Keratinocyte (primary cell): Measurements from ENCODE around the gene IGFN1. TPM values are rescaled to one million over a fixed set of nuclear protein-coding genes. Genes with fewer than 3 reads are reported as not detected.
"Not testable (repeated sequence)": the region's sequence is repeated elsewhere in the genome, so short reads cannot be mapped to it uniquely, and the experiment has no call there.

Experiments
- DNase-seq: peaks from one replicate; pipeline ENCODE4 v3.0.0-alpha.2; 2011; ENCODE audit warnings: low read depth, missing footprints, low spot score
- FAIRE-seq: peaks from 2 replicates; lab custom pipeline; 2011; peaks lifted over from hg19 to GRCh38; lab: Jason Lieb, UNC
- H2AFZ ChIP-seq: 2 replicates; pipeline ENCODE4 v1.6.0; 2012; ENCODE audit warnings: low read length, control low read depth, inconsistent platforms; ENCODE audit not compliant: control insufficient read depth
- H3K27ac ChIP-seq: 2 replicates; pipeline ENCODE4 v1.5.1; 2011; ENCODE audit warnings: low read length; ENCODE audit not compliant: control insufficient read depth, insufficient read depth
- H3K27me3 ChIP-seq: 3 replicates; pipeline ENCODE4 v1.6.0; 2011; ENCODE audit warnings: low read length; ENCODE audit not compliant: control insufficient read depth, insufficient read depth; ENCODE audit errors: extremely low read depth
- H3K36me3 ChIP-seq, 2 experiments: 2 replicates in 1 of 2; 3 replicates in 1 of 2; pipeline ENCODE4 v1.5.1; 2011; ENCODE audit warnings: low read length in 2 of 2, mild to moderate bottlenecking in 1 of 2; ENCODE audit not compliant: control insufficient read depth in 2 of 2, insufficient read depth in 2 of 2; ENCODE audit errors: extremely low read depth in 1 of 2
- H3K4me1 ChIP-seq: 3 replicates; pipeline ENCODE4 v1.5.1; 2011; ENCODE audit warnings: low read length; ENCODE audit not compliant: control insufficient read depth, insufficient read depth; ENCODE audit errors: extremely low read depth
- H3K4me2 ChIP-seq: 3 replicates; pipeline ENCODE4 v1.6.0; 2011; ENCODE audit warnings: low read depth, low read length; ENCODE audit not compliant: control insufficient read depth, insufficient read depth; ENCODE audit errors: extremely low read depth
- H3K4me3 ChIP-seq, 3 experiments: fragments of 200-600 bp in 1 of 3; sonication (generic) in 1 of 3; 2 replicates in 2 of 3; 3 replicates in 1 of 3; pipeline ENCODE4 v1.5.1; 2011 to 2016; ENCODE audit warnings: low read length in 3 of 3, mild to moderate bottlenecking in 3 of 3, control low read depth in 2 of 3, inconsistent platforms in 1 of 3, low read depth in 1 of 3, mixed read lengths in 1 of 3, mixed run types in 1 of 3, moderate library complexity in 1 of 3; ENCODE audit not compliant: control insufficient read depth in 2 of 3, insufficient read depth in 2 of 3; ENCODE audit errors: extremely low read depth in 1 of 3
- H3K79me2 ChIP-seq: 2 replicates; pipeline ENCODE4 v1.6.0; 2012; ENCODE audit warnings: low read length; ENCODE audit not compliant: control insufficient read depth, insufficient read depth
- H3K9ac ChIP-seq: 3 replicates; pipeline ENCODE4 v1.6.0; 2011; ENCODE audit warnings: low read length; ENCODE audit not compliant: control insufficient read depth, insufficient read depth; ENCODE audit errors: extremely low read depth
- H3K9me1 ChIP-seq: 3 replicates; pipeline ENCODE4 v1.6.0; 2011; ENCODE audit warnings: low read length; ENCODE audit not compliant: control insufficient read depth, insufficient read depth; ENCODE audit errors: extremely low read depth
- H3K9me3 ChIP-seq: 2 replicates; pipeline ENCODE4 v1.5.1; 2012; ENCODE audit warnings: low read depth, low read length; ENCODE audit not compliant: control insufficient read depth
- H4K20me1 ChIP-seq: 3 replicates; pipeline ENCODE4 v1.6.0; 2011; ENCODE audit warnings: low read length; ENCODE audit not compliant: control insufficient read depth, insufficient read depth; ENCODE audit errors: extremely low read depth
- CTCF ChIP-seq, 3 experiments: IDR thresholded peaks in 1 of 3; conservative IDR thresholded peaks in 1 of 3; optimal IDR thresholded peaks in 1 of 3; 2 replicates in 2 of 3; 3 replicates in 1 of 3; pipeline versions ENCODE3 to v1.5.1; 2011; ENCODE audit warnings: low read length in 3 of 3, mild to moderate bottlenecking in 3 of 3, moderate library complexity in 2 of 3, control low read depth in 1 of 3, inconsistent platforms in 1 of 3; ENCODE audit not compliant: insufficient read depth in 2 of 3; ENCODE audit errors: extremely low read depth in 1 of 3
- EZH2 ChIP-seq: IDR thresholded peaks from one replicate; pipeline ENCODE4 v1.6.1; 2012; ENCODE audit warnings: inconsistent platforms, mild to moderate bottlenecking, low read length, moderate library complexity
- dilution Hi-C: fragments of 300-500 bp; cut with MboI; formaldehyde crosslinking; loops from one replicate; pipeline ENCODE4 v1.7.0; 2020; ENCODE audit warnings: low sequenced_read_pairs; ENCODE audit not compliant: extremely low pct_ligation_motif_present
- polyA plus RNA-seq, 5 experiments: library from polyadenylated mRNA; depleted of rRNA in 3 of 5; stranded (reverse) in 3 of 5; stranded (forward) in 1 of 5; unstranded in 1 of 5; fragments of >200 nt; gene quantifications; 1 replicate in 1 of 5; 2 replicates in 3 of 5; 3 replicates in 1 of 5; pipeline versions ENCODE4 v1.2.1 to v1.2.3, GENCODE V29; 2011 to 2012; ENCODE audit warnings: missing spikeins in 2 of 5, low read depth in 1 of 5, low replicate concordance in 1 of 5

IGFN1 gene
- polyA plus RNA-seq, 1 donor (not counting 4 experiments of a cell fraction or from before 2014, with no cell fraction given) = not detected

- H3K9ac ChIP-seq = no peak overlapping the region
- DNase-seq = no peak
- no peaks in the 10 kb centered on the region for H3K36me3 ChIP-seq
- H3K9me3 ChIP-seq = no peaks in the 10 kb centered on the region
- H3K79me2 ChIP-seq = no peaks in the 10 kb centered on the region
- H3K4me2 ChIP-seq = peak overlapping the region; percentile 39
- H2AFZ ChIP-seq = no peak overlapping the region
- peaks cover 4% of the 10 kb centered on the region for H3K9me1 ChIP-seq
- H3K4me1 ChIP-seq = peaks cover 9% of the 10 kb centered on the region
- H3K4me3 ChIP-seq = no peak overlapping the region
- TF ChIP-seq CTCF (optimal IDR thresholded peaks at IDR 0.05 in 1 of 3, IDR thresholded peaks at IDR 0.05 in 1 of 3, conservative IDR thresholded peaks at IDR 0.05 in 1 of 3; ENCODE audit: extremely low read depth in 1 of 3, insufficient read depth in 2 of 3, low read length in 3 of 3) (no peak), EZH2 (no peak)
- FAIRE-seq = peak; percentile 87
- dilution Hi-C loops = loop anchor here (10.0 kb wide), 1 partner anchor 75 kb away; no protein-coding TSS in a partner anchor
- no peaks in the 10 kb centered on the region for H4K20me1 ChIP-seq
- peaks cover 7% of the 10 kb centered on the region for H3K27me3 ChIP-seq
- no peak overlapping the region for H3K27ac ChIP-seq
Observed at GRCh38 chr1:201229771-201230635, 39.4 kb downstream of the IGFN1 start.

GRCh38 chr1:201230676-201231075 is 40.1 kb downstream of the IGFN1 start:
- H3K9me3 ChIP-seq = no peaks in the 10 kb centered on the region
- no peak for DNase-seq
- FAIRE-seq = no peak
- peaks cover 7% of the 10 kb centered on the region for H3K27me3 ChIP-seq
- H3K4me2 ChIP-seq = no peak overlapping the region
- no peaks in the 10 kb centered on the region for H4K20me1 ChIP-seq
- no peak overlapping the region for H3K4me3 ChIP-seq
- H3K27ac ChIP-seq = no peak overlapping the region
- H3K9me1 ChIP-seq = peaks cover 4% of the 10 kb centered on the region
- no peaks in the 10 kb centered on the region for H3K36me3 ChIP-seq
- no peak overlapping the region for H3K9ac ChIP-seq
- H2AFZ ChIP-seq = no peak overlapping the region
- peaks cover 9% of the 10 kb centered on the region for H3K4me1 ChIP-seq
- no peak for TF ChIP-seq CTCF (optimal IDR thresholded peaks at IDR 0.05 in 1 of 3, IDR thresholded peaks at IDR 0.05 in 1 of 3, conservative IDR thresholded peaks at IDR 0.05 in 1 of 3; ENCODE audit: extremely low read depth in 1 of 3, insufficient read depth in 2 of 3, low read length in 3 of 3)
- TF ChIP-seq EZH2 = no peak
- H3K79me2 ChIP-seq = no peaks in the 10 kb centered on the region
- dilution Hi-C loops = no loop called here

GRCh38 chr1:201239646-201240045 is 49.0 kb downstream of the IGFN1 start:
- H3K9me1 ChIP-seq, dilution Hi-C loops, H4K20me1 ChIP-seq, H3K36me3 ChIP-seq, H3K9me3 ChIP-seq, H3K27ac ChIP-seq, DNase-seq, H3K4me3 ChIP-seq, H3K27me3 ChIP-seq, H3K9ac ChIP-seq, H3K4me2 ChIP-seq, H3K79me2 ChIP-seq, FAIRE-seq, H3K4me1 ChIP-seq, H2AFZ ChIP-seq: not testable (repeated sequence)
